GM23248 (cell line): ENCODE data around the gene COPS2. TPM values are rescaled to one million over a fixed set of nuclear protein-coding genes. Genes with fewer than 3 reads are reported as not detected.

Experiments
- DNase-seq: peaks from one replicate; pipeline ENCODE4 v3.0.0-alpha.2; 2015
- H2AFZ ChIP-seq: fragments of 200-600 bp; sonication (generic); 2 replicates; pipeline ENCODE4 v1.6.1; 2016; ENCODE audit warnings: antibody characterized with exemption
- H3F3A ChIP-seq: fragments of 200-600 bp; sonication (generic); 2 replicates; pipeline ENCODE4 v1.6.1; 2016; ENCODE audit warnings: mild to moderate bottlenecking, antibody characterized with exemption, mixed run types; ENCODE audit not compliant: insufficient read depth
- H3K27ac ChIP-seq: fragments of 200-600 bp; sonication (generic); 2 replicates; pipeline ENCODE4 v1.5.1; 2016; ENCODE audit warnings: mild to moderate bottlenecking
- H3K27me3 ChIP-seq: fragments of 200-600 bp; sonication (generic); replicated peaks from 2 replicates; pipeline ENCODE4 v1.6.1; 2016; ENCODE audit warnings: mild to moderate bottlenecking; ENCODE audit not compliant: insufficient read depth
- H3K36me3 ChIP-seq: fragments of 200-600 bp; sonication (generic); 2 replicates; pipeline ENCODE4 v1.6.1; 2016; ENCODE audit warnings: low read depth, mild to moderate bottlenecking
- H3K4me1 ChIP-seq: fragments of 200-600 bp; sonication (generic); 2 replicates; pipeline ENCODE4 v1.6.1; 2016; ENCODE audit warnings: mild to moderate bottlenecking; ENCODE audit not compliant: insufficient read depth
- H3K4me2 ChIP-seq: fragments of 200-600 bp; sonication (generic); one replicate; pipeline ENCODE4 v1.6.1; 2016; ENCODE audit warnings: mild to moderate bottlenecking; ENCODE audit not compliant: unreplicated experiment
- H3K4me3 ChIP-seq: fragments of 200-600 bp; sonication (generic); 2 replicates; pipeline ENCODE4 v1.5.1; 2016; ENCODE audit warnings: mild to moderate bottlenecking
- H3K79me2 ChIP-seq: fragments of 200-600 bp; sonication (generic); 2 replicates; pipeline ENCODE4 v1.6.1; 2016; ENCODE audit warnings: mild to moderate bottlenecking; ENCODE audit not compliant: insufficient read depth
- H3K9ac ChIP-seq: fragments of 200-600 bp; sonication (generic); 2 replicates; pipeline ENCODE4 v1.6.1; 2016; ENCODE audit warnings: mild to moderate bottlenecking
- H3K9me2 ChIP-seq: fragments of 200-600 bp; sonication (generic); 2 replicates; pipeline ENCODE4 v1.6.1; 2016; ENCODE audit warnings: mixed run types, mild to moderate bottlenecking, moderate library complexity; ENCODE audit not compliant: insufficient read depth
- H3K9me3 ChIP-seq: fragments of 200-600 bp; sonication (generic); one replicate; pipeline ENCODE4 v1.6.1; 2017; ENCODE audit warnings: low read depth
- H4K20me1 ChIP-seq: fragments of 200-600 bp; sonication (generic); 2 replicates; pipeline ENCODE4 v1.6.0; 2016; ENCODE audit not compliant: insufficient read depth
- EZH2 ChIP-seq: fragments of 200-600 bp; sonication (generic); IDR thresholded peaks from 2 replicates; pipeline ENCODE4 v1.6.1; 2018; ENCODE audit warnings: antibody characterized with exemption, mild to moderate bottlenecking; ENCODE audit not compliant: insufficient read depth, poor library complexity, severe bottlenecking
- EZH2phosphoT487 ChIP-seq: fragments of 200-600 bp; sonication (generic); IDR thresholded peaks from 2 replicates; pipeline ENCODE4 v1.6.1; 2018; ENCODE audit warnings: antibody characterized with exemption, moderate library complexity, mild to moderate bottlenecking, low read depth; ENCODE audit not compliant: insufficient read depth
- WGBS, 2 experiments: methylation state at CpG; one replicate each; pipeline ENCODE4 v1.1.6; 2015 to 2017; ENCODE audit warnings: low lambda C conversion rate in 2 of 2, low coverage in 1 of 2; ENCODE audit errors: missing lambda C conversion rate in 2 of 2; 5-methylcytosine and 5-hydroxymethylcytosine counted together
- in situ Hi-C: fragments of 300-500 bp; cut with MboI; formaldehyde crosslinking; loops from 2 replicates; pipeline ENCODE4 v1.15.0; 2020
- polyA plus RNA-seq: library from polyadenylated mRNA; unstranded; fragments of >200 nt; fragmentation: Nextera tagmentation; extraction: Ambion mirVana; gene quantifications from 2 replicates; pipeline ENCODE4 v1.2.1, GENCODE V29; 2016
- total RNA-seq: library from RNA; depleted of rRNA; stranded (reverse); fragments of >200 nt; shearing (Covaris generic); gene quantifications from 2 replicates; pipeline ENCODE4 v1.2.3, GENCODE V29; 2014; rRNA removed

COPS2 gene
- total RNA-seq (58.0 and 80.2 TPM in 2 replicates), polyA plus RNA-seq (60.1 and 61.9 TPM in 2 replicates)

DNA sequence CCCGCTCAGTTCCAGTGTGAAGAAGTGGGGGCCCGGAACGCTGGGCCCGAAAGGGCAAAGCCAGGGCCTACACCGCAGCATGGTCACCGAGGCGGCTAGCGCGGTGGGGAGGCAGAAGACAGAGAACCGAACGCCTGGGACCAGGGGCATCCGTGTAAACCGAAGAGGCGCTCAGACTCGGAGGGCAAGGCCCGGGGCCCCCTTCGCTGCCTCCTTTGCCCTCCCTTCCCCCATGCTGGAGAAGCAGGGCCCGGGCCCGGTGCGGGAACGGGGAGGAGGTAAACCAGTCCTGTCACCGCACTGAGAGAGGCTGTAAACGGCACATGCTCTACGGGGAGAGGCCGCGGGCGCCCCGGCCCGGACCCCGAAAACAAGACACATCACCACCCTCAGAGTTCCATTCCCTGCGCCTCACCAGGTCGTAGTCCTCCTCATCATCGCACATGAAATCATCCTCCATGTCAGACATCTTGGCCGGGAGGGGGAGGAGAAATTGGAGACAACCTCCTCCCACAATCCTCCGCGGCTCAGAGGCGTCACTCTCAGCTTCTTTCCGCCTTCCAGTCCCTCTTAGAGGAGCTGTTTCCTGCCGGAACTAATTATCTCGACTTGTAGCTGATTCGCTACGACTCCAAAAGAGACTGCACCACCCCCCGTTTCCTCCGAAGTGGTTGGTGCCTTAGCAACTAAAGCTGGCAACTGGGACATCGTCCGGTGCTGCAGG, at the start of gene COPS2:
Gene COPS2, minus strand, starts transcription at position 490 of the 724 bp plus-strand sequence. Its CDS starts 21 bp downstream, at position 469.
- no peaks in the 10 kb centered on the region for H3K9me2 ChIP-seq

DNA sequence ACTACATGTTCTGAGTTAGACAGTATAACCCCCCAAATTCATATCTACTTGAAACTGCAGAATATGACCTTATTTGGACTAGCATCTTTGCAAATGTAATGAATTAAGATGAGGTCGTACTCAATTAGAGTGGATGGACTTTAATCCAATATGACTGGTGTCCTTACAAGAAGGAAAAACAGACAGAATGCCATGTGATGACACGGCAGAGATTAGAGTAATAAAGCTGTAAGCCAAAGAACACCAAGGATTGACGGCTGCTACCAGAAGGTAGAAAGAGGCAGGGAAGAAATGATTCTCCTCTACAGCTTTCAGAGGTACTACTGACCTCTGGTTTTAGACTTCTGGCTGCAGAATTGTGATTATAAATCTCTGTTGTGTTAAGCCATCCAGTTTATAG, 44.9 kb upstream of the COPS2 start:
- no peak overlapping the region for H3K4me3 ChIP-seq
- no peaks in the 10 kb centered on the region for H3K27me3 ChIP-seq
- H3K27ac ChIP-seq = no peak overlapping the region
- no peaks in the 10 kb centered on the region for H3K9me3 ChIP-seq
- no peaks in the 10 kb centered on the region; the same call in 1 of the 2 replicates for H3K4me1 ChIP-seq
- DNase-seq = no peak
- H4K20me1 ChIP-seq = no peaks in the 10 kb centered on the region
- peaks cover 8% of the 10 kb centered on the region; the same call in 1 of the 2 replicates for H3K36me3 ChIP-seq
- in situ Hi-C loops = no loop called here
- TF ChIP-seq EZH2 = no peak
- TF ChIP-seq EZH2phosphoT487 = no peak
- H3K79me2 ChIP-seq = peaks cover 74% of the 10 kb centered on the region
- whole genome bisulfite sequencing, 2 experiments = 61 to 80% methylated on average over 3 of the region's 3 CpGs
- H3K9me2 ChIP-seq = no peaks in the 10 kb centered on the region
- H3F3A ChIP-seq = no peaks in the 10 kb centered on the region
- no peak overlapping the region for H3K4me2 ChIP-seq
- no peak overlapping the region for H3K9ac ChIP-seq
- no peak overlapping the region for H2AFZ ChIP-seq

More for the DNA sequence above, at the start of gene COPS2:
- Histone ChIP-seq H3F3A (peaks cover 24% of the 10 kb centered on the region), H3K9ac (peak within 1 kb of the TSS; percentile 98), H3K27ac (peak within 1 kb of the TSS; percentile 91), H3K4me2 (peak within 1 kb of the TSS; percentile 99), H3K9me3 (no peaks in the 10 kb centered on the region), H3K27me3 (no peaks in the 10 kb centered on the region), H2AFZ (peak within 1 kb of the TSS; percentile 91), H3K36me3 (peaks cover 4% of the 10 kb centered on the region; the same call in 1 of the 2 replicates), H3K79me2 (peaks cover 97% of the 10 kb centered on the region), H3K4me1 (peaks cover 39% of the 10 kb centered on the region), H4K20me1 (no peaks in the 10 kb centered on the region; the same call in 1 of the 2 replicates), H3K4me3 (peak within 1 kb of the TSS; percentile 92)
- DNase-seq = peak; percentile 99
- TF ChIP-seq EZH2phosphoT487 (no peak), EZH2 (no peak)
- 1 to 2% methylated on average over 40 to 45 of the region's 46 CpGs for WGBS, 2 experiments
- in situ Hi-C loops = no loop called here

DNA sequence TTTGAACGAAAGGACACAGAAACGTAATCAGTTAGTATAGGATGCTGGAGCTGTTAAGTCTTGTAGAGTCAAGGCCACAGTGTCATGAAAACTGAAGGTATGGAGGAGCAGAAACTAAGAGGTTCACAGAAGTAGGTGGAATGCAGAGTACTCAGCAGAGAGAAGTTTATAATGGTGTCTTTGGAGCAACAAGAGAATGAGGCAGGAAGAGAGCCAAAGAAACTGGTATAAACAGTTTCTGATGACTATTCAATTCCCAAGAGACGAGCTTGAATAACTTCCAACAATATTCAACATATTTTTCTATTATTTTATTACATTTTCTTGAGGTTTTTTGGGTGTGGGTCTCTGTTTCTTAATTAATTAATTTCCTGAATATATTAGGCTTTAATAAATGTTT, 44.3 kb upstream of the COPS2 start:
- Histone ChIP-seq H3K9me2 (no peaks in the 10 kb centered on the region), H3K27me3 (no peaks in the 10 kb centered on the region), H3F3A (no peaks in the 10 kb centered on the region), H3K4me1 (no peaks in the 10 kb centered on the region; the same call in 1 of the 2 replicates), H2AFZ (no peak overlapping the region), H3K9ac (no peak overlapping the region), H3K4me3 (no peak overlapping the region), H3K4me2 (no peak overlapping the region), H3K36me3 (peaks cover 8% of the 10 kb centered on the region; the same call in 1 of the 2 replicates), H3K9me3 (no peaks in the 10 kb centered on the region), H3K79me2 (peaks cover 74% of the 10 kb centered on the region), H4K20me1 (no peaks in the 10 kb centered on the region), H3K27ac (no peak overlapping the region)
- WGBS, 2 experiments = 95 to 96% methylated on average over 3 of the region's 3 CpGs
- no peak for TF ChIP-seq EZH2
- no peak for TF ChIP-seq EZH2phosphoT487
- in situ Hi-C loops = no loop called here
- DNase-seq = peak; percentile 36

DNA sequence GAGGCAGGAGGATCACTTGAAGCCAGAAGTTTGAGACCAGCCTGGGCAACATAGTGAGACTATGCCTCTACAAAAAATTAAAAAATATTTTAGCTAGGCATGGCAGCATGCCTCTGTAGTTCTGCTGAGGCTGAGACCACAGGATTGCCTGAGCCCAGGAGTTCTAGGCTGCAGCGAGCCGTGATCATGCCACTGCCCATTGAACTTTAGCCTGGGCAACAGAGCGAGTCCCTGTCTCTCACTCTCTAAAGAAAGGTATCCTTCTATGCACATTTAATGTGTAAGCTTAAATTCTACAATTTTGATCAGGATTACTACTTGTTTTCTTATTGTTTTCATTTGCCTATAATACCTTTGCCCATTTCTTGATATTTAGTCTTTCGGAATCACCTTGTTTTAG, 41.5 kb upstream of the COPS2 start:
- no peak for DNase-seq
- H3K9me2 ChIP-seq = no peaks in the 10 kb centered on the region
- 93 to 97% methylated on average over 4 of the region's 4 CpGs for WGBS, 2 experiments
- TF ChIP-seq EZH2 = no peak
- no peak overlapping the region for H3K27ac ChIP-seq
- no peak overlapping the region for H3K4me2 ChIP-seq
- no peak overlapping the region for H2AFZ ChIP-seq
- no peak overlapping the region for H3K9ac ChIP-seq
- no peaks in the 10 kb centered on the region for H3F3A ChIP-seq
- H3K27me3 ChIP-seq = no peaks in the 10 kb centered on the region
- H3K9me3 ChIP-seq = no peaks in the 10 kb centered on the region
- no peak overlapping the region for H3K4me3 ChIP-seq
- no peaks in the 10 kb centered on the region for H3K36me3 ChIP-seq
- in situ Hi-C loops = no loop called here
- no peaks in the 10 kb centered on the region for H4K20me1 ChIP-seq
- H3K4me1 ChIP-seq = no peaks in the 10 kb centered on the region; the same call in 1 of the 2 replicates
- H3K79me2 ChIP-seq = peaks cover 86% of the 10 kb centered on the region
